Measurements from ENCODE around the gene UST. TPM values are rescaled to one million over a fixed set of nuclear protein-coding genes. Genes with fewer than 3 reads are reported as not detected.
"Not testable (repeated sequence)": the region's sequence is repeated elsewhere in the genome, so short reads cannot be mapped to it uniquely, and the experiment has no call there.

UST gene
- total RNA-seq, 1 experiment from 2014 or later, result 11.3 TPM

GRCh38 chr6:148765898-148766808, 19.3 kb downstream of the UST start:
- no peak for DNase-seq (ENCODE audit: low read depth)

GRCh38 chr6:148768646-148769270, 21.9 kb downstream of the UST start:
- no peak for DNase-seq (ENCODE audit: low read depth)

GRCh38 chr6:148769304-148769968, 22.6 kb downstream of the UST start:
- no peak for DNase-seq (ENCODE audit: low read depth)

- no peak for DNase-seq (ENCODE audit: low read depth)
Observed at GRCh38 chr6:148770408-148771211, 23.8 kb downstream of the UST start.

- no peak for DNase-seq (ENCODE audit: low read depth)
Observed at GRCh38 chr6:148771212-148771601, 24.4 kb downstream of the UST start.

GRCh38 chr6:148771896-148772554, 25.2 kb downstream of the UST start:
- DNase-seq (ENCODE audit: low read depth), result no peak

- no peak for DNase-seq (ENCODE audit: low read depth)
Observed at GRCh38 chr6:148775161-148775560, 28.3 kb downstream of the UST start.

GRCh38 chr6:148776321-148777308, 29.8 kb downstream of the UST start:
- DNase-seq (ENCODE audit: low read depth), result peak; percentile 74

GRCh38 chr6:148779142-148779562, 32.3 kb downstream of the UST start:
- DNase-seq (ENCODE audit: low read depth), result no peak

GRCh38 chr6:148780423-148780822, 33.6 kb downstream of the UST start:
- DNase-seq (ENCODE audit: low read depth), result not testable (repeated sequence)

- DNase-seq (ENCODE audit: low read depth), result no peak
Observed at GRCh38 chr6:148780918-148781436, 34.1 kb downstream of the UST start.

GRCh38 chr6:148789948-148790347, 43.1 kb downstream of the UST start:
- DNase-seq (ENCODE audit: low read depth), result no peak

GRCh38 chr6:148790404-148790803, 43.6 kb downstream of the UST start:
- DNase-seq (ENCODE audit: low read depth), result no peak

- DNase-seq (ENCODE audit: low read depth), result no peak
Observed at GRCh38 chr6:148790817-148791216, 44.0 kb downstream of the UST start.

- no peak for DNase-seq (ENCODE audit: low read depth)
Observed at GRCh38 chr6:148791372-148791771, 44.5 kb downstream of the UST start.

GRCh38 chr6:148793721-148794120, 46.9 kb downstream of the UST start:
- no peak for DNase-seq (ENCODE audit: low read depth)

GRCh38 chr6:148794797-148795196, 48.0 kb downstream of the UST start:
- DNase-seq (ENCODE audit: low read depth), result no peak

GRCh38 chr6:148795563-148795962, 48.7 kb downstream of the UST start:
- DNase-seq (ENCODE audit: low read depth), result no peak

GRCh38 chr6:148799647-148800046, 52.8 kb downstream of the UST start:
- DNase-seq (ENCODE audit: low read depth), result no peak

- no peak for DNase-seq (ENCODE audit: low read depth)
Observed at GRCh38 chr6:148800536-148800935, 53.7 kb downstream of the UST start.

Data from M059J (cell line).